ENCODE measurements around the gene MYO5B.

- TF ChIP-seq CTCF (IDR thresholded peaks at IDR 0.05; ENCODE audit: low read depth, low read length, poor library complexity, severe bottlenecking): no peak
- TF ChIP-seq EZH2phosphoT487 (IDR thresholded peaks at IDR 0.05; ENCODE audit: borderline replicate concordance, low read length): no peak
These were observed 383.6 kb downstream of the MYO5B start for GRCh38 chr18:49811151-49811938.

Measured in DOHH2 (cell line).